ENCODE data around the gene FYN. TPM values are rescaled to one million over a fixed set of nuclear protein-coding genes. Genes with fewer than 3 reads are reported as not detected.

The FYN gene
- total RNA-seq, 2 donors from 2014 or later = 25.7 to 83.1 TPM

- Histone ChIP-seq H3K9me3 (no peaks in the 10 kb centered on the region), H3K27me3 (no peaks in the 10 kb centered on the region), H3K36me3 (replicated peaks in 1 of 2; ENCODE audit: insufficient read depth in 1 of 2, low read depth in 2 of 2) (no peaks in the 10 kb centered on the region), H3K4me1 (no peaks in the 10 kb centered on the region), H3K27ac (no peak overlapping the region), H3K4me3 (no peak overlapping the region)
- no peak for TF ChIP-seq CTCF (IDR thresholded peaks at IDR 0.05)
- 60 to 61% methylated on average over 2 of the region's 2 CpGs for WGBS, 2 donors
- intact Hi-C loops (cut with DNase I) = no loop called here
- DNase-seq (no peak), ATAC-seq (no peak)
These were observed 112.0 kb downstream of the FYN start for GRCh38 chr6:111761212-111761611.

- H3K9me3 ChIP-seq = no peaks in the 10 kb centered on the region
- no peaks in the 10 kb centered on the region for H3K27me3 ChIP-seq
- TF ChIP-seq CTCF (IDR thresholded peaks at IDR 0.05) = no peak
- no peak for TF ChIP-seq POLR2A (IDR thresholded peaks at IDR 0.05)
- 70 to 71% methylated on average over 18 of the region's 18 CpGs for WGBS, 2 donors
- no peaks in the 10 kb centered on the region for H3K36me3 ChIP-seq (replicated peaks in 1 of 2; ENCODE audit: insufficient read depth in 1 of 2, low read depth in 2 of 2)
- intact Hi-C loops (cut with DNase I) = no loop called here
- H3K4me3 ChIP-seq = no peak overlapping the region
- ATAC-seq (peak; percentile 62), DNase-seq (no peak)
- no peaks in the 10 kb centered on the region for H3K4me1 ChIP-seq
- peak overlapping the region in 3 of 4 donors; percentile 7 to 22 (median 9) for H3K27ac ChIP-seq
These were observed 113.1 kb downstream of the FYN start for GRCh38 chr6:111759836-111760785.

GRCh38 chr6:111759331-111759835, 113.9 kb downstream of the FYN start:
- TF ChIP-seq CTCF (IDR thresholded peaks at IDR 0.05) = no peak
- no peak for TF ChIP-seq POLR2A (IDR thresholded peaks at IDR 0.05)
- H3K4me1 ChIP-seq = no peaks in the 10 kb centered on the region
- H3K4me3 ChIP-seq = no peak overlapping the region
- H3K9me3 ChIP-seq = no peaks in the 10 kb centered on the region
- no peak for DNase-seq
- H3K36me3 ChIP-seq (replicated peaks in 1 of 2; ENCODE audit: insufficient read depth in 1 of 2, low read depth in 2 of 2) = no peaks in the 10 kb centered on the region
- 68 to 72% methylated on average over 10 of the region's 10 CpGs for WGBS, 2 donors
- intact Hi-C loops (cut with DNase I) = no loop called here
- no peak for ATAC-seq
- no peaks in the 10 kb centered on the region for H3K27me3 ChIP-seq
- peak overlapping the region in 3 of 4 donors; percentile 7 to 22 (median 9) for H3K27ac ChIP-seq

- no peaks in the 10 kb centered on the region for H3K27me3 ChIP-seq
- ATAC-seq = no peak
- 86 to 87% methylated on average over 11 of the region's 11 CpGs for WGBS, 2 donors
- no peaks in the 10 kb centered on the region for H3K9me3 ChIP-seq
- no peaks in the 10 kb centered on the region for H3K36me3 ChIP-seq (replicated peaks in 1 of 2; ENCODE audit: insufficient read depth in 1 of 2, low read depth in 2 of 2)
- TF ChIP-seq POLR2A (IDR thresholded peaks at IDR 0.05) (no peak), CTCF (IDR thresholded peaks at IDR 0.05) (no peak)
- no peak overlapping the region for H3K4me3 ChIP-seq
- intact Hi-C loops (cut with DNase I) = no loop called here
- H3K4me1 ChIP-seq = no peaks in the 10 kb centered on the region
- peak overlapping the region in 2 of 4 donors; percentile 7 to 22 for H3K27ac ChIP-seq
- no peak for DNase-seq
These were observed 114.5 kb downstream of the FYN start for GRCh38 chr6:111758608-111759329.
